AG09319 (cell line): ENCODE data around the gene MST1.

Experiments used
- DNase-seq: peaks from one replicate; pipeline ENCODE4 v3.0.0-alpha.2; 2010; ENCODE audit warnings: low read depth; ENCODE audit errors: extremely low read depth
- TF ChIP-seq, protein P1 (sequence below): IDR thresholded peaks from 2 replicates; pipeline ENCODE4 v1.5.1; 2011; ENCODE audit warnings: low read depth, mild to moderate bottlenecking, inconsistent platforms, low read length, moderate library complexity

MST1 gene

DNA sequence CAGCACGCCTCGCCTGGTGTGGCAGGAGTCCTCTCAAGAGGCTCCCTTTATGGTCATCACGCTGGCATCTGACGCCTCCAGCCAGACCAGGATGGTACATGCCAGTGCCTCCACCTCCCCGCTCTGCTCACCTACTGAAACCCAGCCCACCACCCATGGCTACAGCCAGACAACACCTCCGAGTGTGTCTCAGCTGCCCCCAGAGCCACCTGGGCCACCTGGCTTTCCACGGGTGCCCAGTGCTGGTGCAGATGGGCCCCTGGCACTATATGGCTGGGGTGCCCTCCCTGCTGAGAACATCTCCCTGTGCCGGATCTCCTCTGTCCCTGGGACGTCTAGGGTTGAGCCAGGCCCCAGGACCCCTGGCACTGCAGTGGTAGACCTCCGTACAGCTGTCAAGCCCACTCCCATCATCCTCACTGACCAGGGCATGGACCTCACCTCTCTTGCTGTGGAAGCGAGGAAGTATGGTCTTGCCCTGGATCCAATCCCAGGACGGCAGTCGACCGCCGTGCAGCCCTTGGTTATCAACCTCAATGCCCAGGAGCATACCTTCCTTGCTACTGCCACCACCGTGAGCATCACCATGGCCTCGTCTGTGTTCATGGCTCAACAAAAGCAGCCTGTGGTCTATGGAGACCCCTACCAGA lies 35.0 kb downstream of the MST1 start:
- no peak for DNase-seq
- TF ChIP-seq, protein P1, sequence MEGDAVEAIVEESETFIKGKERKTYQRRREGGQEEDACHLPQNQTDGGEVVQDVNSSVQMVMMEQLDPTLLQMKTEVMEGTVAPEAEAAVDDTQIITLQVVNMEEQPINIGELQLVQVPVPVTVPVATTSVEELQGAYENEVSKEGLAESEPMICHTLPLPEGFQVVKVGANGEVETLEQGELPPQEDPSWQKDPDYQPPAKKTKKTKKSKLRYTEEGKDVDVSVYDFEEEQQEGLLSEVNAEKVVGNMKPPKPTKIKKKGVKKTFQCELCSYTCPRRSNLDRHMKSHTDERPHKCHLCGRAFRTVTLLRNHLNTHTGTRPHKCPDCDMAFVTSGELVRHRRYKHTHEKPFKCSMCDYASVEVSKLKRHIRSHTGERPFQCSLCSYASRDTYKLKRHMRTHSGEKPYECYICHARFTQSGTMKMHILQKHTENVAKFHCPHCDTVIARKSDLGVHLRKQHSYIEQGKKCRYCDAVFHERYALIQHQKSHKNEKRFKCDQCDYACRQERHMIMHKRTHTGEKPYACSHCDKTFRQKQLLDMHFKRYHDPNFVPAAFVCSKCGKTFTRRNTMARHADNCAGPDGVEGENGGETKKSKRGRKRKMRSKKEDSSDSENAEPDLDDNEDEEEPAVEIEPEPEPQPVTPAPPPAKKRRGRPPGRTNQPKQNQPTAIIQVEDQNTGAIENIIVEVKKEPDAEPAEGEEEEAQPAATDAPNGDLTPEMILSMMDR = no peak

DNA sequence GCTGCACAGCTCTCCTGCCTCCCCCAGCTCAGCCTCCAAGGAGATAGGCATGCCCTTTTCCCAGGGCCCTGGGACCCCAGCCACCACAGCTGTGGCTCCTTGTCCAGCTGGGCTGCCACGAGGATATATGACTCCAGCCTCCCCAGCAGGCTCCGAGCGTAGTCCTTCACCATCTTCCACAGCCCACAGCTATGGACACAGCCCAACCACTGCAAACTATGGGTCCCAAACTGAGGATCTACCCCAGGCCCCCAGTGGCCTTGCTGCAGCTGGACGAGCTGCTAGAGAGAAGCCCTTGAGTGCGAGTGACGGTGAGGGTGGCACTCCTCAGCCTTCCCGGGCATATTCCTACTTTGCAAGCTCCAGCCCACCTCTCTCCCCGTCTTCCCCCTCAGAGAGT lies 35.7 kb downstream of the MST1 start:
- TF ChIP-seq, protein P1 = no peak
- DNase-seq = no peak

DNA sequence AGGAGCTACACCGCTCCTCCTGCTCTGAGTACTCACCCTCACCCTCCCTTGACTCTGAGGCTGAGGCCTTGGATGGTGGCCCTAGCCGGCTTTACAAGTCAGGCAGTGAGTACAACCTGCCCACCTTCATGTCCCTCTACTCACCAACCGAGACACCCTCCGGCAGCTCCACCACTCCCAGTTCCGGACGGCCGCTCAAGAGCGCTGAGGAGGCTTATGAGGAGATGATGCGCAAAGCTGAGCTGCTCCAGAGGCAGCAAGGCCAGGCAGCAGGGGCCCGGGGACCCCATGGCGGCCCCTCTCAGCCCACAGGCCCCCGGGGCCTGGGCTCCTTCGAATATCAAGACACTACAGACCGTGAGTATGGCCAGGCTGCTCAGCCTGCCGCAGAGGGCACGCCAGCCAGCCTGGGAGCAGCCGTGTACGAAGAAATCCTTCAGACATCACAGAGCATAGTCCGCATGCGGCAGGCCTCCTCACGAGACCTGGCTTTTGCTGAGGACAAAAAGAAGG lies 36.3 kb downstream of the MST1 start:
- no peak for DNase-seq
- TF ChIP-seq, protein P1 = no peak

DNA sequence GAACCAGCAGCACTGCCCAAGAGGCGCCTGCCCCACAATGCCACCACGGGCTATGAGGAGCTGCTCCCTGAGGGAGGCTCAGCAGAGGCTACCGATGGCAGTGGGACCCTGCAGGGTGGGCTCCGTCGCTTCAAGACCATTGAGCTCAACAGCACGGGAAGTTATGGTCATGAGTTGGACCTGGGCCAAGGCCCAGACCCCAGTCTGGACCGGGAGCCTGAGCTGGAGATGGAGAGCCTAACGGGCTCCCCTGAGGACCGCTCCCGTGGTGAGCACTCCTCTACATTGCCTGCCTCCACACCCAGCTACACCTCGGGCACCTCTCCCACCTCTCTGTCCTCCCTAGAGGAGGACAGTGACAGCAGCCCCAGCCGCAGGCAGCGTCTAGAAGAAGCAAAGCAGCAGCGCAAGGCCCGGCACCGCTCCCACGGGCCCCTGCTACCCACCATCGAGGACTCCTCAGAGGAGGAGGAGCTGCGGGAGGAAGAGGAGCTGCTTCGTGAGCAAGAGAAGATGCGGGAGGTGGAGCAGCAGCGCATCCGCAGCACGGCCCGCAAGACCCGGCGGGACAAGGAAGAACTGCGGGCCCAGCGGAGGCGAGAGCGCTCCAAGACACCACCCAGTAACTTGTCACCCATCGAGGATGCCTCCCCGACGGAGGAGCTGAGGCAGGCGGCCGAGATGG lies 36.9 kb downstream of the MST1 start:
- TF ChIP-seq, protein P1 = no peak
- no peak for DNase-seq

DNA sequence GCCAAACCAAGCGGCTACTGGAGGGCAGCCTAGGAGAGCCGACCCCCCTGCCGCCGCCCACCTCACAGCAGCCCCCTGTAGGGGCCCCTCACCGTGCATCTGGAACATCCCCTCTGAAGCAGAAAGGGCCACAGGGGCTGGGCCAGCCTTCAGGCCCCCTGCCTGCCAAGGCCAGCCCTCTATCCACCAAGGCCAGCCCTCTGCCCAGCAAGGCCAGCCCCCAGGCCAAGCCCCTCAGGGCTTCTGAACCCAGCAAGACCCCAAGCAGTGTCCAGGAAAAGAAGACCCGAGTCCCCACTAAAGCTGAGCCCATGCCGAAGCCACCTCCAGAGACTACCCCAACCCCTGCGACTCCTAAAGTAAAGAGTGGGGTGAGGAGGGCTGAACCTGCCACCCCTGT lies 38.6 kb downstream of the MST1 start:
- DNase-seq = no peak
- TF ChIP-seq, protein P1 = no peak

DNA sequence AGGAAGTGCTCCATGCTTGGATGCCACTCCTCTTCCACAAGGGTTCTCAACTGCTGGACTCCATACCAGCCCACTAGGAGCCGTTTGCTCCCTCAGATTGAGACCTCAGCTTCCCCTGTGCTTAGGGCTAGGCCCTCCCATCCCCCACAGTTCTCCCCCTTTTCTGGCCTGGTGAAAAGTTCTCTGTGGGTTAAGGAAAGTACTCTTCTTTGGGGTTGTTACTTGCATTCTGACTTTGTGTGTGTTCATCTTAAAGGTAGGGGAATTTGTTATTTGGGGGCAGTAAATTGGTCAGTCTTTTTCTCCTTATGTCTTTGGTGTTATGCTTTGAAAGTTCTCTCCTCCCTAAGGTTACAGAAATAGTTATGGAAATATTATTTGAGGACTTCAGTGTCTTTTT lies 39.1 kb downstream of the MST1 start:
- TF ChIP-seq, protein P1 = no peak

DNA sequence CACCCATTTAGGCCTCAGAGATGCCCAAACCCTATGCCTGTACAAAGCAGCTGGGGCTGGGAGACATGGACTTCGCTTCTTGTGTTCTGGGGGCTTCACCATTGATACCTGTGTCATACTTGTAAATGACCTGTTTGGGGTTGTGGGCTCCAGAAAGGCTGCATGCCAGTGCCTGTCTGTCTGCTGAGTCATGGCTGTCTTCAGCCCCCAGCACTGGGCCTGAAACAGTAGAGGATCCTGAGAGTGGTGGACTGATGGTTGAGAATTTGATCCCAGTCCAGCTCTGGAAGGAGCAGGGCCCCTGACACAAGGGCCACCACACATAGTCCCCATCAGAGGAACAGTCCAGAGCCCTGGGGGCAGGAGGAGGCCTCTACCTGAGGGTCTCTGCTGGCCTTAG lies 39.7 kb downstream of the MST1 start:
- TF ChIP-seq, protein P1 = no peak
- no peak for DNase-seq

More for the DNA sequence above, 39.1 kb downstream of the MST1 start:
- DNase-seq = no peak
